DOHH2 (cell line): ENCODE data around the gene CDT1.

Experiments used
- H3F3A ChIP-seq: fragments of 200-600 bp; sonication (generic), shearing (Covaris generic); 2 replicates; pipeline ENCODE4 v1.6.0; 2016; ENCODE audit warnings: antibody characterized with exemption, mild to moderate bottlenecking; ENCODE audit not compliant: control insufficient read depth, insufficient read depth
- H3K27ac ChIP-seq: fragments of 200-600 bp; sonication (generic); 2 replicates; pipeline ENCODE4 v1.5.1; 2014; ENCODE audit warnings: low read depth, mild to moderate bottlenecking, low read length, moderate library complexity
- H3K27me3 ChIP-seq: fragments of 200-600 bp; sonication (generic); 2 replicates; pipeline ENCODE4 v1.6.1; 2014; ENCODE audit warnings: mild to moderate bottlenecking, low read length, mixed read lengths; ENCODE audit not compliant: control insufficient read depth
- H3K36me3 ChIP-seq: fragments of 200-600 bp; sonication (generic); 2 replicates; pipeline ENCODE4 v1.6.1; 2014; ENCODE audit warnings: mild to moderate bottlenecking, low read length, moderate library complexity, mixed read lengths; ENCODE audit not compliant: control insufficient read depth
- H3K4me1 ChIP-seq: fragments of 200-600 bp; sonication (generic); 2 replicates; pipeline ENCODE4 v1.6.1; 2014; ENCODE audit warnings: mild to moderate bottlenecking, low read length, mixed read lengths; ENCODE audit not compliant: control insufficient read depth
- H3K4me2 ChIP-seq: fragments of 200-600 bp; sonication (generic); 2 replicates; pipeline ENCODE4 v1.6.0; 2014; ENCODE audit warnings: mild to moderate bottlenecking, low read length, moderate library complexity
- H3K4me3 ChIP-seq: fragments of 200-600 bp; sonication (generic); 2 replicates; pipeline ENCODE4 v1.5.1; 2014; ENCODE audit warnings: mild to moderate bottlenecking, low read length, mixed read lengths
- H3K79me2 ChIP-seq: fragments of 200-600 bp; sonication (generic); 2 replicates; pipeline ENCODE4 v1.6.1; 2014; ENCODE audit warnings: mild to moderate bottlenecking, low read length, mixed read lengths; ENCODE audit not compliant: control insufficient read depth
- H3K9me2 ChIP-seq: fragments of 200-600 bp; sonication (generic); replicated peaks from 2 replicates; pipeline ENCODE4 v1.6.1; 2014; ENCODE audit warnings: mild to moderate bottlenecking, low read length, mixed read lengths; ENCODE audit not compliant: control insufficient read depth
- H3K9me3 ChIP-seq: fragments of 200-600 bp; sonication (generic); 2 replicates; pipeline ENCODE4 v1.6.1; 2014; ENCODE audit warnings: antibody characterized with exemption, low read length, mixed read lengths; ENCODE audit not compliant: control insufficient read depth, insufficient read depth
- H4K20me1 ChIP-seq: fragments of 200-600 bp; sonication (generic); 2 replicates; pipeline ENCODE4 v1.6.0; 2014; ENCODE audit warnings: low read depth, mild to moderate bottlenecking, antibody characterized with exemption, low read length, moderate library complexity; ENCODE audit not compliant: control insufficient read depth, insufficient read depth
- EZH2phosphoT487 ChIP-seq: fragments of 200-600 bp; sonication (generic); IDR thresholded peaks from 2 replicates; pipeline ENCODE4 v1.6.1; 2017; ENCODE audit warnings: borderline replicate concordance, mild to moderate bottlenecking, antibody characterized with exemption, low read length, moderate library complexity, mixed read lengths
- TF ChIP-seq, protein P1 (sequence below): fragments of 200-600 bp; sonication (generic); IDR thresholded peaks from one replicate; pipeline ENCODE4 v1.5.1; 2014; ENCODE audit warnings: antibody characterized with exemption, mild to moderate bottlenecking, low read depth, low read length; ENCODE audit not compliant: poor library complexity, severe bottlenecking

CDT1 gene

GRCh38 chr16:88762941-88763340, 40.6 kb upstream of the CDT1 start:
- no peaks in the 10 kb centered on the region for H3F3A ChIP-seq
- no peaks in the 10 kb centered on the region for H3K27me3 ChIP-seq
- no peak overlapping the region for H3K27ac ChIP-seq
- TF ChIP-seq, protein P1, sequence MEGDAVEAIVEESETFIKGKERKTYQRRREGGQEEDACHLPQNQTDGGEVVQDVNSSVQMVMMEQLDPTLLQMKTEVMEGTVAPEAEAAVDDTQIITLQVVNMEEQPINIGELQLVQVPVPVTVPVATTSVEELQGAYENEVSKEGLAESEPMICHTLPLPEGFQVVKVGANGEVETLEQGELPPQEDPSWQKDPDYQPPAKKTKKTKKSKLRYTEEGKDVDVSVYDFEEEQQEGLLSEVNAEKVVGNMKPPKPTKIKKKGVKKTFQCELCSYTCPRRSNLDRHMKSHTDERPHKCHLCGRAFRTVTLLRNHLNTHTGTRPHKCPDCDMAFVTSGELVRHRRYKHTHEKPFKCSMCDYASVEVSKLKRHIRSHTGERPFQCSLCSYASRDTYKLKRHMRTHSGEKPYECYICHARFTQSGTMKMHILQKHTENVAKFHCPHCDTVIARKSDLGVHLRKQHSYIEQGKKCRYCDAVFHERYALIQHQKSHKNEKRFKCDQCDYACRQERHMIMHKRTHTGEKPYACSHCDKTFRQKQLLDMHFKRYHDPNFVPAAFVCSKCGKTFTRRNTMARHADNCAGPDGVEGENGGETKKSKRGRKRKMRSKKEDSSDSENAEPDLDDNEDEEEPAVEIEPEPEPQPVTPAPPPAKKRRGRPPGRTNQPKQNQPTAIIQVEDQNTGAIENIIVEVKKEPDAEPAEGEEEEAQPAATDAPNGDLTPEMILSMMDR = no peak
- no peak for TF ChIP-seq EZH2phosphoT487
- peaks cover 7% of the 10 kb centered on the region for H3K4me1 ChIP-seq
- no peak overlapping the region for H3K4me2 ChIP-seq
- no peaks in the 10 kb centered on the region for H3K9me3 ChIP-seq
- peaks cover 30% of the 10 kb centered on the region for H3K36me3 ChIP-seq
- H3K9me2 ChIP-seq = no peaks in the 10 kb centered on the region
- H3K79me2 ChIP-seq = peaks cover 100% of the 10 kb centered on the region
- no peak overlapping the region for H3K4me3 ChIP-seq
- H4K20me1 ChIP-seq = peaks cover 28% of the 10 kb centered on the region; the same call in 1 of the 2 replicates

DNA sequence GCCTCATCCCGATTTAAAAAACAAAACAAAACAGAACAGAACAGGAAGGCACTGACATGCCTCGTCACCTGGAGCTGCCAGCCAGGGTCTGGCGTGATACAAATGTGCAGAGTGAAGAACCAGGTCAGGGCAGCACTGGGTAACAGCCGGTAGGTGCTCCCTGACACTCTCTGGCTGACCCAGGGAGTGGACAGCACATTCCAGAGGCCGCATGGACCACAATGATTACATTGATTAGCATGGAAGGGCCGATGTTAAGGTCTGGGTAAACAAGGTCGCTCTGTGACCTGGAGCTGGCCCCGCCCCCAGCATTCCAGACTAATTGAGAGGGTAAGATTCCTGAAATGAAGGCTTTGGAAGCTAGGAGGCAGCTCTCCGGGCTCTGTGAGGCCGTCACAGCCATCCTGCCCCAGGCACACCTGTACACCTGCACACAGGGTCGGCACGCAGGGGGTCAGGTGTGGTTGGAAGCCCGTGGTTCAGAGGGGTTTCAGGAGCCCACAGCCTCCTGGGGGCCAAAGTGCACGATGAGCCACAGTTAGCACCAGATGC, 40.0 kb upstream of the CDT1 start:
- no peak for TF ChIP-seq EZH2phosphoT487
- TF ChIP-seq, protein P1 = no peak
- no peaks in the 10 kb centered on the region for H3K9me3 ChIP-seq
- H3K4me1 ChIP-seq = peaks cover 8% of the 10 kb centered on the region
- no peak overlapping the region for H3K4me2 ChIP-seq
- H3K79me2 ChIP-seq = peaks cover 100% of the 10 kb centered on the region
- no peak overlapping the region for H3K27ac ChIP-seq
- H3K27me3 ChIP-seq = no peaks in the 10 kb centered on the region
- no peaks in the 10 kb centered on the region for H3F3A ChIP-seq
- H3K9me2 ChIP-seq = no peaks in the 10 kb centered on the region
- H3K36me3 ChIP-seq = peaks cover 28% of the 10 kb centered on the region
- H4K20me1 ChIP-seq = peaks cover 21% of the 10 kb centered on the region; the same call in 1 of the 2 replicates
- H3K4me3 ChIP-seq = no peak overlapping the region

DNA sequence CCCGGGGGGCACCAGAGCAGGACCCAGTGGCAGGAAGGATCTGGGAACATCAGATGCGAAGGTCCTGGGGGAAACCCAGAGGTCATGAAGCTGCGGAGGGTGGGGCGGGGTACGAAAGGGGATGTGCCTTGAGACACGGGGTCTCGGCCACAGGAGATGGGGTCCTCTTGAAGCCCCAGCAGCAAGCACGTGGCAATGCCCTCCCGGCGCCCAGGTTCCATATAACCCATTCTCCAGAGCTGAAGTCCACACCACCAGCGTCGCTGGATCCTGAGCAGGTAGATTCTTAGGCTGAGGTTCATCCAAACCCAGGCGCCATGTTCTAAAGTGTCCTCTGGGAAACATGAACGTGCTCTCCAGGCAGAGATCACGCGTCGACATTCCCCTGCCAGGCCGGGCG, 39.5 kb upstream of the CDT1 start:
- H3K4me3 ChIP-seq = no peak overlapping the region
- H3K4me1 ChIP-seq = peaks cover 8% of the 10 kb centered on the region
- H3K27ac ChIP-seq = no peak overlapping the region
- no peaks in the 10 kb centered on the region for H3K9me3 ChIP-seq
- H3K79me2 ChIP-seq = peaks cover 100% of the 10 kb centered on the region
- H3K4me2 ChIP-seq = no peak overlapping the region
- H3K9me2 ChIP-seq = no peaks in the 10 kb centered on the region
- H3K36me3 ChIP-seq = peaks cover 27% of the 10 kb centered on the region; the same call in 1 of the 2 replicates
- peaks cover 21% of the 10 kb centered on the region; the same call in 1 of the 2 replicates for H4K20me1 ChIP-seq
- H3F3A ChIP-seq = no peaks in the 10 kb centered on the region
- TF ChIP-seq EZH2phosphoT487 = no peak
- TF ChIP-seq, protein P1 = no peak
- no peaks in the 10 kb centered on the region for H3K27me3 ChIP-seq
